ENCODE results near the gene HECTD3. TPM values are rescaled to one million over a fixed set of nuclear protein-coding genes. Genes with fewer than 3 reads are reported as not detected.

HECTD3 gene
- total RNA-seq, 1 experiment from 2014 or later, result 12.6 TPM

DNA sequence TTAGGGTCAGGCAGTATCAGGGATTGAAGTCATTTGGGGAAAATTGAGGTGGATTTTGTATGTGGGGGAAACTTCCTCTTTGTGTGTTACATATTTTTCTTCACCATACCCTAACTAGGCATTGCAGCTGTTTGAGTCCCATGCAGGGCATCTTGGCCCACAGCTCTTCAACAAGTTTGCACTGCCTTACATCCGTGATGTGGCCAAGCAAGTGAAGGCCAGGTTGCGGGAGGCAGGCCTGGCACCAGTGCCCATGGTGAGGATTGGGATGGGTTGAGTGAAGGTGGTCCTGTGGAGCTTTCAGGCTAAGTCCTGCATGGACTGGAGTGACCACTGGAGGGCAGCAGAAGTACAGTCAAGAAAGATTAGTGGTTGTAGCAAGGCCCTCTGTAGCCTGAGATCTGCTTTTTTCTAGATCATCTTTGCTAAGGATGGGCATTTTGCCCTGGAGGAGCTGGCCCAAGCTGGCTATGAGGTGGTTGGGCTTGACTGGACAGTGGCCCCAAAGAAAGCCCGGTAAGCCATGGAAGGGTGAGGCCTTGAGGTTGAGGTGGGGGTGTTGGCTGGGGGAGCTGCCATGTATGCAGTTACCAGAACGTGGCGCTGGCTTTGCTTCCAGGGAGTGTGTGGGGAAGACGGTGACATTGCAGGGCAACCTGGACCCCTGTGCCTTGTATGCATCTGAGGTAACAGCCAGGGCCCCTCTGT lies 3.4 kb upstream of the HECTD3 start:
- peaks cover 18% of the 10 kb centered on the region for H3K4me1 Mint-ChIP-seq (ENCODE audit: low read depth, unreplicated experiment)
- TF ChIP-seq CTCF (IDR thresholded peaks at IDR 0.05; ENCODE audit: unreplicated experiment), result peak; percentile 79
- CTCF ChIA-PET, result interaction anchor here (0.5 to 3.0 kb wide), 12 partner anchors 44 to 534 kb away, joined by 3 to 22 read pairs (median 5); partner anchors contain the start of genes CCDC163, MMACHC and TESK2
- peaks cover 28% of the 10 kb centered on the region for H3K36me3 Mint-ChIP-seq (ENCODE audit: insufficient read depth, unreplicated experiment)
- intact Hi-C loops (cut with micrococcal nuclease; ENCODE audit: unreplicated experiment), result loop anchor here (1.0 to 5.0 kb wide), 4 partner anchors 177 to 478 kb away; partner anchors contain the start of gene TESK2
- no peaks in the 10 kb centered on the region for H3K9me3 Mint-ChIP-seq (ENCODE audit: low read depth, unreplicated experiment)
- H3K27ac Mint-ChIP-seq (ENCODE audit: unreplicated experiment), result no peak overlapping the region
- H3K27me3 Mint-ChIP-seq (ENCODE audit: unreplicated experiment), result no peaks in the 10 kb centered on the region
- peak; percentile 82 for DNase-seq
- BruUV-seq (replicated peaks), result no TSS peak
- no peak overlapping the region for H3K4me3 Mint-ChIP-seq (ENCODE audit: low read depth, unreplicated experiment)

GRCh38 chr1:45013551-45014209 lies 2.6 kb upstream of the HECTD3 start:
- no peak overlapping the region for H3K4me3 Mint-ChIP-seq (ENCODE audit: low read depth, unreplicated experiment)
- H3K27me3 Mint-ChIP-seq (ENCODE audit: unreplicated experiment), result no peaks in the 10 kb centered on the region
- peaks cover 28% of the 10 kb centered on the region for H3K36me3 Mint-ChIP-seq (ENCODE audit: insufficient read depth, unreplicated experiment)
- no peak overlapping the region for H3K27ac Mint-ChIP-seq (ENCODE audit: unreplicated experiment)
- no peak for TF ChIP-seq CTCF (IDR thresholded peaks at IDR 0.05; ENCODE audit: unreplicated experiment)
- H3K9me3 Mint-ChIP-seq (ENCODE audit: low read depth, unreplicated experiment), result no peaks in the 10 kb centered on the region
- intact Hi-C loops (cut with micrococcal nuclease; ENCODE audit: unreplicated experiment), result loop anchor here (1.0 to 5.0 kb wide), 4 partner anchors 176 to 479 kb away; partner anchors contain the start of gene TESK2
- CTCF ChIA-PET, result interaction anchor here (0.6 to 3.0 kb wide), 11 partner anchors 43 to 486 kb away, joined by 3 to 22 read pairs (median 5); partner anchors contain the start of genes CCDC163, MMACHC and TESK2
- BruUV-seq (replicated peaks), result TSS peak; percentile 69
- DNase-seq, result no peak
- H3K4me1 Mint-ChIP-seq (ENCODE audit: low read depth, unreplicated experiment), result peaks cover 18% of the 10 kb centered on the region

DNA sequence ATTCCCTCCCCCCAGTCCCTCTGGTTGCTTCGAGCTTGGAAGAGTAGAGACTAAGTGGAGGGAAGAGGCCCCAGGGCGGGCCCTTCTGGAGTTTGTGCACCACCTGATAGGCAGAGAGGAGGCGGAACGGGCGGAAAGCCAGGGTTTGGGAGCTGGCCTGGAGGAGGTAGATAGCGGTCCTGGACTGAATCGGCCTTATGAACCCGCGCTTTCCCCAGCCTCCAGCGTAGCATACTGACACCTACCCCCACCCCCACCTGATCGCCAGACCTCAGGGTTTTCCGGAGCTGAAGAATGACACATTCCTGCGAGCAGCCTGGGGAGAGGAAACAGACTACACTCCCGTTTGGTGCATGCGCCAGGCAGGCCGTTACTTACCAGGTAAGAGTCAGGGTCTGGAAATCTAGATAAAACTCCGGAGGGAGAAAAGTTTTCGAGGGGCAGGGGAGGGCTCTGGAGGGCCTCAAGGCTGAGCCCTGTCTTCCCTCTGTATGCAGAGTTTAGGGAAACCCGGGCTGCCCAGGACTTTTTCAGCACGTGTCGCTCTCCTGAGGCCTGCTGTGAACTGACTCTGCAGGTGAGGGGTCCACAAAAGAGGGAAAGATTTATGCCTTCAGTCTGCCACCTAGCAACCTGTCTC lies 1.6 kb upstream of the HECTD3 start:
- peaks cover 28% of the 10 kb centered on the region for H3K36me3 Mint-ChIP-seq (ENCODE audit: insufficient read depth, unreplicated experiment)
- CTCF ChIA-PET, result interaction anchor here (0.8 to 3.1 kb wide), 9 partner anchors 159 to 480 kb away, joined by 3 to 21 read pairs (median 4); partner anchors contain the start of genes BEST4, MUTYH, TESK2 and TOE1
- intact Hi-C loops (cut with micrococcal nuclease; ENCODE audit: unreplicated experiment), result loop anchor here (5.0 kb wide), 3 partner anchors 175 to 480 kb away; partner anchors contain the start of gene TESK2
- no peaks in the 10 kb centered on the region for H3K9me3 Mint-ChIP-seq (ENCODE audit: low read depth, unreplicated experiment)
- peaks cover 18% of the 10 kb centered on the region for H3K4me1 Mint-ChIP-seq (ENCODE audit: low read depth, unreplicated experiment)
- peak; percentile 57 for DNase-seq
- no TSS peak for BruUV-seq (replicated peaks)
- no peaks in the 10 kb centered on the region for H3K27me3 Mint-ChIP-seq (ENCODE audit: unreplicated experiment)
- peak overlapping the region; percentile 58 for H3K27ac Mint-ChIP-seq (ENCODE audit: unreplicated experiment)
- TF ChIP-seq CTCF (IDR thresholded peaks at IDR 0.05; ENCODE audit: unreplicated experiment), result no peak
- H3K4me3 Mint-ChIP-seq (ENCODE audit: low read depth, unreplicated experiment), result peak overlapping the region; percentile 94

Data from Calu3 (cell line).